DOHH2 (cell line): ENCODE results near the gene S100PBP.

Source experiments
- CTCF ChIP-seq: fragments of 200-600 bp; sonication (generic); IDR thresholded peaks from one replicate; pipeline ENCODE4 v1.5.1; 2014; ENCODE audit warnings: antibody characterized with exemption, mild to moderate bottlenecking, low read depth, low read length; ENCODE audit not compliant: poor library complexity, severe bottlenecking
- EZH2phosphoT487 ChIP-seq: fragments of 200-600 bp; sonication (generic); IDR thresholded peaks from 2 replicates; pipeline ENCODE4 v1.6.1; 2017; ENCODE audit warnings: borderline replicate concordance, mild to moderate bottlenecking, antibody characterized with exemption, low read length, moderate library complexity, mixed read lengths

GRCh38 chr1:32868806-32869455, 51.5 kb downstream of the S100PBP start:
- no peak for TF ChIP-seq CTCF
- TF ChIP-seq EZH2phosphoT487: no peak
